22Rv1 (cell line): Measurements from ENCODE around the gene PTGFR.

Source experiments
- CTCF ChIP-seq: fragments of 450-650 bp; IDR thresholded peaks from 2 replicates; pipeline ENCODE4 v1.5.1; 2017; ENCODE audit warnings: mild to moderate bottlenecking
- ZFX ChIP-seq: fragments of 450-650 bp; IDR thresholded peaks from 2 replicates; pipeline ENCODE4 v1.6.1; 2017; ENCODE audit warnings: antibody characterized with exemption, borderline replicate concordance

- TF ChIP-seq CTCF (no peak), ZFX (no peak)
Observed at GRCh38 chr1:78586572-78586971, 95.8 kb downstream of the PTGFR start.
